ENCODE measurements around the gene PPP1R3D. TPM values are rescaled to one million over a fixed set of nuclear protein-coding genes. Genes with fewer than 3 reads are reported as not detected.

PPP1R3D gene
- total and polyA plus RNA-seq, 9 donors = 4.1 to 9.8 (median 6.0) TPM

DNA sequence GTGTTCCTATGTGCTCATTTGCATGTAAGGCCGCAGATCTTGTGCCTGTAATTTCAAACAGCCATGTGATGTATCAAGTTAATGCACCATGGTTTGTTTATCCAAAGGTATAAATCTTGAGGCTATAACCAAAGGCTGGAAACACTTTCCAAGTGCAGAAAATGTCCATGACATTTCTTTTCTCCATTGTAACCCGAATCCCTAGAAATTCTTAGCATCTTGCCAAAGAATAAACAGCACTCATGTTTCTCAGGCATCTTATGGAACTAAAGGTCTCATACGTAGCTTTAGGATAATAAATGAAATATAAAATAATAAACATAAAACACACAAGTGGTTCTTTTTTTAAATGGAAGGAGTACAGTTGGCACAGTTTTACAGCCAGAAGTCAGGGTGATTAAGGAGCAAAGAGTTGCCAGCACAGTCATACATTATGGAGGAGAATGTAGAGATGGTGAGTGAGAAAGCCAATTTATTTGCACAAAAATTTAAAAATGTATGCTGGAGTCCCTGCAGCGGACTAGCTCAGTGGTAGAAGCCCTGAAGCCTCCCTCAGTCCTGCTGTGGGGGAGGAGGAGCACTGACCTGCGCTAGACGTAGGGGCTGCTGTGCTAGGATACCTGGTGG, 36.2 kb upstream of the PPP1R3D start:
- Histone ChIP-seq H3K4me3 (no peak overlapping the region), H3K27me3 (no peaks in the 10 kb centered on the region), H3K36me3 (no peaks in the 10 kb centered on the region), H3K27ac (no peak overlapping the region), H3K9me3 (no peaks in the 10 kb centered on the region), H3K4me1 (ENCODE audit: insufficient read depth) (no peaks in the 10 kb centered on the region)
- WGBS, 3 donors = 40 to 51% (median 42%) methylated on average over 6 of the region's 6 CpGs
- intact Hi-C loops (cut with DNase I) = no loop called here
- TF ChIP-seq CTCF (IDR thresholded peaks at IDR 0.05) (no peak), POLR2A (IDR thresholded peaks at IDR 0.05) (no peak), EP300 (IDR thresholded peaks at IDR 0.05) (no peak)
- no peak for DNase-seq

DNA sequence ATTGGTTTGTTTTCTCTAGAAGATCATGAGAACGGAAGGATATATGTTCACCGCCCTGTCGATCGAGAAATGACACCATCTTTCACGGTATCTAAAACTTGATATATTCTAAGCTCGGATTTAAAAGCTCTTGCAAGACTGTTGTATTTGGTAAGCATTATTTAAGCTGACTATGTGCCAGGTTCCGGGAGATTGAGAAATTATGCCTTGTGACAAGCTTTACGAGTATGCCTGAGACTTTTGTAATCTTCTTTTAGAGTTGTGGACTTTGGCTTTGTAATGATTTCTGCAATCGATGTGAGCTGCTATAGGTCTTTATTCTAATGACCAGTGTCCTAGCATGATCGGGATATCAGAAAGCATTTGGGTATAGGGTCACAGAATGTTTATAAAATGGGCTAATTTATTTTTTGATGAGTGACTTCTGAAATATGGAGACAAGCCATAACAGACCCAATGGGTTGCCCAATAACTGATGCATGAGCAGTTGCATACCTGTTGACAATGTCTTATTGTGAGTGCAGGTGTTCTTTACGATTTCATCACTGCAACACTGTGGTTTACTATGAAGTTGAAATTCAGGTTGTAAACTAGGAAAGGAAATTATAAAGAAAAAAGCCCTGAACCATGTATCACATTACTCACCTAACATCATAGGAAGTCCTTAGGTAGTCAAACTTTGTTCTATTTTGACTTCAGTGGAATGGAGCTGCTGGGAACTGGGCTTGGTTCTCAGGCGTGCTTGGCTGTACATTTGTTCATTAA, 32.1 kb upstream of the PPP1R3D start:
- no peak for DNase-seq
- WGBS, 3 donors = 86 to 89% (median 88%) methylated on average over 12 of the region's 12 CpGs
- no peak for TF ChIP-seq CTCF (IDR thresholded peaks at IDR 0.05)
- no peak for TF ChIP-seq POLR2A (IDR thresholded peaks at IDR 0.05)
- no peak for TF ChIP-seq EP300 (IDR thresholded peaks at IDR 0.05)
- H3K36me3 ChIP-seq = no peaks in the 10 kb centered on the region
- H3K27ac ChIP-seq = no peak overlapping the region
- no peaks in the 10 kb centered on the region for H3K9me3 ChIP-seq
- intact Hi-C loops (cut with DNase I) = no loop called here
- no peak overlapping the region for H3K4me3 ChIP-seq
- no peaks in the 10 kb centered on the region for H3K27me3 ChIP-seq
- H3K4me1 ChIP-seq (ENCODE audit: insufficient read depth) = no peaks in the 10 kb centered on the region

GRCh38 chr20:59971428-59971827, 31.3 kb upstream of the PPP1R3D start:
- no peak for DNase-seq
- no peaks in the 10 kb centered on the region for H3K4me1 ChIP-seq (ENCODE audit: insufficient read depth)
- H3K36me3 ChIP-seq = no peaks in the 10 kb centered on the region
- no peak overlapping the region for H3K27ac ChIP-seq
- H3K27me3 ChIP-seq = no peaks in the 10 kb centered on the region
- intact Hi-C loops (cut with DNase I) = no loop called here
- TF ChIP-seq POLR2A (IDR thresholded peaks at IDR 0.05) (no peak), EP300 (IDR thresholded peaks at IDR 0.05) (no peak), CTCF (IDR thresholded peaks at IDR 0.05) (no peak)
- H3K4me3 ChIP-seq = no peak overlapping the region
- H3K9me3 ChIP-seq = no peaks in the 10 kb centered on the region
- 94 to 97% (median 94%) methylated on average over 1 of the region's 1 CpG for WGBS, 3 donors

- no peak for DNase-seq
- Histone ChIP-seq H3K4me3 (no peak overlapping the region), H3K36me3 (no peaks in the 10 kb centered on the region), H3K4me1 (ENCODE audit: insufficient read depth) (no peaks in the 10 kb centered on the region), H3K27me3 (no peaks in the 10 kb centered on the region), H3K27ac (no peak overlapping the region), H3K9me3 (no peaks in the 10 kb centered on the region)
- 77 to 83% (median 81%) methylated on average over 3 of the region's 3 CpGs for WGBS, 3 donors
- intact Hi-C loops (cut with DNase I) = no loop called here
- TF ChIP-seq CTCF (IDR thresholded peaks at IDR 0.05) (no peak), POLR2A (IDR thresholded peaks at IDR 0.05) (no peak), EP300 (IDR thresholded peaks at IDR 0.05) (no peak)
Observed at GRCh38 chr20:59966428-59966827, 26.3 kb upstream of the PPP1R3D start.

Measured in ovary (tissue), 9 donors.